HG02642 (cell line): ENCODE measurements around the gene LARP1B.
"Not testable (repeated sequence)": the region's sequence is repeated elsewhere in the genome, so short reads cannot be mapped to it uniquely, and the experiment has no call there.

ENCODE experiments used
- ATAC-seq: cut with Tn5 transposase; IDR thresholded peaks from one replicate; pipeline ENCODE4 v1.9.1; 2021; ENCODE audit warnings: mild to moderate bottlenecking; ENCODE audit not compliant: unreplicated experiment, poor library complexity

LARP1B gene

DNA sequence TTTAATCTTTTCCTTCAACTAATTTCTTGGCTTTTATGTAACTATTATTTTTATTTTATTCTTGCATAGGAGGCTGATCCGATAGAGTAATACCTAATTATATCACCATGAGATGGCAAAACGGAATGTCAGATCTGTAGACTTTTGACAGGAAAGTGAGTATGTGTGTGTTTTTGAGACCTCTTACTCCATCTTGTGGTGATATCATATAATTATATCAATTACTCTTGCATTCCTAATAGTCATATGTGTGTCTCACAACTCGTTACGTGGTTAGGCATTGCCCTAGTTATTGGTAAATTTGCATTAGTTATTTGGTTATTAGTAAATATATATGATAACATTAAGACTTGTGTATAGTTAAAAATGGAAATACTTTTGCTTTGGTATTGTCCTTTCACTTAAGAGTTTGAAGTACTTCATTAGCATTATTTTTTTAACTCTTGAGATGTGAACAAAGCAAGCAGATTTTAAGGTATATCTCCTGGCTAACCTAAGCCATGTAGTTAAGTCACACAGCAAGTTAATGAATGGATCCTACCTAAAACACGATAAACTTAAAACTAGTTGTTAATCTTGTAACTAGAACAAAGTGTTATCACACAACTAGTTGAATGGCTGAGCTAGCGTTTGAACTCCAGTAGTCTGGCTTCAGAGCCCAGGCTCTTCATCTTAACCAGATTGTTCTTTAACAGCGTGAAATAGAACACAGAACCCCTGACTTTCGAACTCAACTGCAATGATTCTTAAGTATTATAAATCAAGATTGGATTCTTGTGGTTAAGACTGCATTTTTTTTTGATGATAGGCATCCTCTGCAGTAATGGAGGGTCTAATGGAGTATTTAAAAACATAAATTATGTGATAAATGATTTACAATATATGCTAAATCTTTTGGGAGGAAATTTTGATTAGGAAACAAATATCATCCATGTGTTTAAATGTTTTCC lies 159.4 kb downstream of the LARP1B start:
- ATAC-seq, result peak; percentile 51

DNA sequence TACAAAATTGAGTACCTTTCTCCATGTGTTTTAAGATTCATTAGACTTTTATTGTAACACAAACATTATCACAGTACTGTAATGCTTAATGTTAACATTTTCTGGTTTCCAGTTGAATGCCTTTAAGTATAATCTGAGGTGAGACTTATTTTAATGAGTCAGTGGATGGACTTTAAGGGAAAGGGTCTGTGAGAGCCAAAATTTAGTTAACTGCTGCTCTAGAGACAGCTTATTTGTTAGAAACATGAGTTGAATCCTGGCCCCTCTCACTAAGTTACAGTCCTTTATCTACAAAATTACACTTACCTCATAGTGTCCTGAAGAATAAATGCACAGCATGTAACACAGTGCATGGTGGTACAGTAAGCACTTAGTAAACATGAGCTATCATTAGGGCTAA lies 160.5 kb downstream of the LARP1B start:
- no peak for ATAC-seq

DNA sequence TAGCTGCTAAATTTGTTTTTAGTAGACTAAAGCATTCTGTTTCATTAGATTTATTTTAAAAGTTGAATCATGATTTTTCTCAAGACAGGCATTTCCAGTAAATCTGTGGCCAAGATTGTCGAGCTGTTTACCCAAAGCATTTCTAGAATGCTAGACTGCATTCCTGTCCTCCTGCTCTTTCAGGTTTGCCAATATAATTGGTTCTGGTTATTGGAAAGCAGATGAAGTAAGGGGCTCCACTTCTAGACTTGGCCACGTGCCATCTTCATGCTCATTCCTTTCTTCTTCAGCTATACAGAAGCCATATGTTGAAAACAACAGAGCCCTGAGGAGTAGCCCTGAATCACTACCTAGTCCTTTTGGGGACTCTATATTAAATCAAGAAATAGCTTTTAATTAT lies 164.0 kb downstream of the LARP1B start:
- no peak for ATAC-seq

DNA sequence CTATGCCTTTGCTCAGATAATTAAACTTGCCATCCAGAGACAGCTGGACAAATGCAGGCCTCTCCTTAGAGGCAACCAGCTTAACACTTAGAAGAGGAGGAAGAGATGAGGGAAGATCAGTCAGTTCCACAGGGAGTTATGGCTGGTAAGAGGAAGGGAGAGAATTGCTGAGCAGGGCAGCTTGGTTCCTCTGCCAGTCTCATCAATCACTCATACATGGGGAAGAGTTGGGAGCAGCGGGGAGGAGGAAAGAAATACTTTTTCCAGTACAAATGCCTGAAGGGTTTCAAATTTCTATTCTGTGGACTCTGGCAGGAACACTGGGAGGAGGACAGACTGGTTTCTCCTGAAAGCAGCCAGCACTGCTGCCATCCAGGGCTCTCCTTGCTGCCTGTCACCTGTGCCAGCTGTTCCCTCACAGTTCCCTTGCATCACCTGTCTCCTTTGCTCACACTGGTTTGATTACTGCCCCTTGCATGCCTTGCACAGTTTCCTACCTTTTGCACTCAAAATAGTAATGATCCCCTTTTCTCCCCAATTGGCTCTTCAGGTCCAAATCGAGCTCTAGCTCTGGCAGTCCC lies 167.0 kb downstream of the LARP1B start:
- no peak for ATAC-seq

DNA sequence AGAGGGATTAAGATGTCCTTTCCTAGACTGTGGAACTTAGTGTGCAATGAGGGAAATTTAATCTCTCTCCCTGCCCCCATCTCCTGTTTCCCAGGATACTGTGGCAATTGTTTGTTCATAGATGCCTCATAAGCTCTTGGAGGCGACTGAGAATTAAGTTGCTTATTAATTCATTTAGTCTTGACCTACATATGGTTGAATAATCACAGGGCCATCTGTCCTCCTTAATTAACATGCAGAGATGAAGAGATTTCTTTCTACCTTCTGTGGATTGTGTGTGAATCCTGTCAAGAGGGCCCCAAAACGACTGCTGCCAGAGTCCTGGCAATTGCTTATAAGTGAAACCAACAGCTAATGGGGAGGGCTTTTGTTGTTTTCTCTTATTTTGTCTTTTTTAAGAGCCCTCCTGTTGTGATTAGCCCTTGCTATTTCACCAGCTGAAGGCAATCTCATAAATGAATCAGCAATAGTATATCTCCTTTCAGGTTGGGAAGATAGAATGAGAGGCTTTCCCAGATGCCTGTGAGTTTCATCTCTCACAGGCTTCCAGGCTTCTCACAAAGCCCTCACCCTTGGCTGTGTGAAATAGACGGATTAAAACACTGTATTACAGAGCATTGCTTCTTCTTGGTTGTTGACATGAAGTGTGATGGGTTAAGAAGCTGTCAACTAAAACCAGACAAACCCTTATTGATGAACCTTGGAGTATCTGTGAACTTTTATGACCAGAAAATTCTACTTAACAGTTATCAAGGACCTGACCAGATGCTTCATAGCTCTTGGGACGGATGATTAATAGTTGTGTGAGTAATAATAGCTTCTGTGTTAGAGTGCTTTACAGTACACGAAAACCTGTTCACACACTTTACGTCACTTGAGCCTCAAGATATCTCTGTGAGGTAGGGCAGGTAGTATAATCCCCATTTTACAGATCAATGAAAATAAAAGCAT lies 168.0 kb downstream of the LARP1B start:
- no peak for ATAC-seq

DNA sequence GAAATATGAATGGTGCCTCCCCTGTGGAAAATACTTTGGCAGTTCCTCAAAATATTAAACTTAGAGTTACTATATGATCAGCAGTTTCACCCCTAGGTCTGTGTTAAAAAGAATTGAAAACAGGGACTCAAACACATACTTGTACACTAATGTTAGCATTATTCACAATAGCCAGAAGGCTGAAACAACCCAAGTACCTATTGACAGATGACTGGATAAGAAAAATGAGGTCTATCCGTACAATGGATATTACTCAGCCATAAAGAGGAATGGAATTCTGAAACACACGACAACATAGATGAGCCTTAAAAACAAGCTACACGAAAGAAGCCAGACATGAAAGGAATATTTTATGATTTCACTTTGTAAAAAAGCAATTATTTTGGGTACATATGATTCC lies 171.6 kb downstream of the LARP1B start:
- no peak for ATAC-seq

DNA sequence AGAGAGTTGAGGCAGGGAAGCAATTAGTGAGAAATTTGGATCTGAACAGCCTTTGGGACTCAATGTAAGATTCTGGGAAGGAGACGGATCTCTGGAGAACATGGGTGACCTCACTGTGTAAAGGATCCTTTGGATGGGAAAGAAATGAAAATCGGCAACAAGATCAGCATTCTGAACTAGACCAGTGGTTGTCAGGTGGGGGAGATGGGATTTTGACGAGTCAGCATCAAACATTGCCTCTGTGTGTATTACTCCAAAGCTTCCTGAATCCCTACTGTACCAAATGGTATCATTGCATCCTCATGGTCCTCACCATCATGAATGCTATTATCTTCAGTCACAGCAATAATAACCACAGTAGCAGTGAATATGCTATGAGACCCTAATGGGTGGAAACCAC lies 173.7 kb downstream of the LARP1B start:
- ATAC-seq, result no peak

DNA sequence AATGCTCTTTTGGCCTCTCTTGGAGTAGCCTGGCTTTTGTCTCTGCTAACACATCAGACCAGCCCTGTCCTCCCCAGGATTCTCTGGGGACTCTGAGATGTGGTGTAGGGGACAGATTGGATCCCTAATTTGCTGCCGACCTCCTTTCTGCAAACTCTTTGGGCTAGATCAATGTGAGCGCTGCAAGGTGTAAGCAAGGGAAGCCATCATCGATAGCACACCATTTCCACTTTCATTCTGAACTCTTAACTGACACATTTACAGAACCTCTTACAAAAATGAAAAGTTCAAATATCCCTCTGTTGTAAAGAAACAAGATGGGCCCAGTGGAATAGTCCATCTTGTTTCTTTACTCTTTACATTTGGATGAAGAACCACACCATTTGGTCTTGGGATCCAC lies 179.9 kb downstream of the LARP1B start:
- no peak for ATAC-seq

DNA sequence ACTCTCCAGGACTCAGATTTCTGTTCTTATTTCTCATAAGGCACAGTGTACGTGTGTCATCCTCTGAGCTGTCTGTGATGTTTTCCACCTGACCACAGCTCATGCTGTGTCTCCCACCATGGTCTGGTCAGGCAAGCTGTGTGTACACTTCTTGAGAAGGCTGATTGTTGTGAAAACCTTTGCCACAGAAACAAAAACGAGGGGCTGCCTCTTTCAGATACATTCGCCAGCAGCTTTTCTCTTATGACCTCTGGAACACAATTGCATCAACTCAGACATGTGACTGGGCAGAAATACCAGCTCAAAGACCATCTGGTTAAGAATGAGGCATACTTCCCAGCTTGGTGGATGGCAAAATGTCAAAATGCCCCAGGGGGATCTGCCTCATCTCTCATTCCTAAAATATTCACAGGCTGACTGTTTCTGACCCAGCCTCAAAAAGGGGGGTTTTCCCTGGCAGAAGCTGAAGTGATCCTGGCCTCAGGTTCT lies 180.4 kb downstream of the LARP1B start:
- ATAC-seq, result no peak

DNA sequence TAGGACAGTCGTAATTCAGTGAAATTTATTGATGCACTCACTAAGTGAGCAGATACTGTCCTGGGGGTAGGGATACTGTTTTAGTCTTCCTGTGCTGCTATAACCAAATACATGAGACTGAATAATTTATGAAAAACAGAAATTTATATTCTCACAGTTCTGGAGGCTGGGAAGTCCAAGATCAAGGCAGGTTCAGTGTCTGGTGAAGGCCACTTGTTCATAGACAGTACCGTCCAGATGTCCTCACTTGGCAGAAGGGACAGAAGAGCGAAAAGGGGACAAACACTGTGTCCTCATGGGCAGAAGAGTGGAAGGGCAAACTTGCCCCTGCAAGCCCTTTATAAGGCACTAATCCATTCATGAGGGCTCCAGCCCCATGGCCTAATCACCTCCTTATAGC lies 180.9 kb downstream of the LARP1B start:
- ATAC-seq, result no peak

DNA sequence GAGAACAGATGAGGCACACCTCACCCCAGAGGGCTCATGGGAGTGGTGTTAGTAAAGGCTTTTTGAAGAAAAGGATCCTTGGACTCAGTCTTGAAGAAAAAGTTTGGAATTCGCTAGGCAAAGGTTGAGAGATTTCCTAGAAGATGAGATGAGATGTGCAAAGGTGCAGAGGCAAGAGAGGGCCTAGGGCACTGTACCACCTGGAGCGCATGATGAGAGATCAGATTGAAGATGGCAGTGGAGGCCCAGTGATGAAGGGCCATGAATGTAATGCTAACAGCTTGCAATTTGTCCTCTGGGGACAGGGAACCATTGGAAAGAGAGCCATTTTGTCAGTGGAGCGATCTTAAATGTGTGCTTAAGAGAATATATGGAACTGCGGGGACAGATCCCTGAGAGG lies 181.5 kb downstream of the LARP1B start:
- no peak for ATAC-seq

DNA sequence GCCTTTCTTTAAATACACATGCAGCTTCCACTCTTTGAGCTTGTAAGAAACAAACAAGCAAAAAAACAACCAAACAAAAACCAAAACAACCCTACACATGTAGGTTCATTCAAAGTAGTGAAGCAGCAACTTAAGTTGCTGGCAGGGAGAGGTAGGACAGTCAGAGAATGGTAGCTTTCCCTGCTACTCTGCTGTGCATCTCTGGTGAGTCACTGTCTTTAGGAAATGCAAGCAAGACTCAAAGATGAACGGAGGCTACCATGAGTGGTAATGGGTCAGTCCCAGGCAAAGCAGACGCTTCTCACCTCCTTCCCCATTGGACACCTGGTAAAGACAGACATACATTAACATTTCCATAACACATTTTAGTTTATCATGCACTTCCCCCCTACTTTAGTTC lies 183.3 kb downstream of the LARP1B start:
- ATAC-seq, result no peak

DNA sequence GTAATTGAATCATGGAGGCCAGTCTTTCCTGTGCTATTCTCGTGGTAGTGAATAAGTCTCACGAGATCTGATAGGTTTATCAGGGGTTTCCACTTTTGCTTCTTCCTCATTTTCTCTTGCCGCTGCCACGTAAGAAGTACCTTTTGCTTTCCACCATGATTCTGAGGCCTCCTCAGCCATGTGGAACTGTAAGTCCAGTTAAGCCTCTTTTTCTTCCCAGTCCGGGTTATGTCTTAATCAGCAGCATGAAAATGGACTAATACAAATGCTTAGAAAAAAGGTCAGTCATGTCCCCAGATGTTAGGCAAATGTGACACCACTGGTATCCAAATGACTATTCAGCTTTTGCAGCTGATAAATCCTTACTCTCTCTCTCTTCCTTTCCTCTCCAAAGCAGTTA lies 184.3 kb downstream of the LARP1B start:
- ATAC-seq, result not testable (repeated sequence)

DNA sequence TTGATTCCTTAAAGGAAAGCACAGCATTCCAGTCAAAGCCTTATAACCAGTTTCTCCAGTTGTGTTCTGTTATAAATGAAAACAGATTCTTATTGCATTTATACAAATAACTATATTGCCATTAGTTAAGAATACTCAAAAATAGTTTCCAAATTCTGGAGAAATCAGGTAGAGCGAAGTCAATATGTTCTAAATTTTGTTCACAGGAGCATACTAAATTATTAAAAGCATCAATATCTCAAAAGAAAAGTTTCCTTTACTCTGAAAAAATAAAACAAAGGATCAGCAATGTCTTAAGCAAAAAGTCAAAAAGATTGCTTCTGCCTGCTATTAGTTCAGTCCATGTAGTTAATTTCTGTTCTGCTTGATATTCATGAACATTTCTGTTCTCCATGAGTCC lies 186.8 kb downstream of the LARP1B start:
- no peak for ATAC-seq

DNA sequence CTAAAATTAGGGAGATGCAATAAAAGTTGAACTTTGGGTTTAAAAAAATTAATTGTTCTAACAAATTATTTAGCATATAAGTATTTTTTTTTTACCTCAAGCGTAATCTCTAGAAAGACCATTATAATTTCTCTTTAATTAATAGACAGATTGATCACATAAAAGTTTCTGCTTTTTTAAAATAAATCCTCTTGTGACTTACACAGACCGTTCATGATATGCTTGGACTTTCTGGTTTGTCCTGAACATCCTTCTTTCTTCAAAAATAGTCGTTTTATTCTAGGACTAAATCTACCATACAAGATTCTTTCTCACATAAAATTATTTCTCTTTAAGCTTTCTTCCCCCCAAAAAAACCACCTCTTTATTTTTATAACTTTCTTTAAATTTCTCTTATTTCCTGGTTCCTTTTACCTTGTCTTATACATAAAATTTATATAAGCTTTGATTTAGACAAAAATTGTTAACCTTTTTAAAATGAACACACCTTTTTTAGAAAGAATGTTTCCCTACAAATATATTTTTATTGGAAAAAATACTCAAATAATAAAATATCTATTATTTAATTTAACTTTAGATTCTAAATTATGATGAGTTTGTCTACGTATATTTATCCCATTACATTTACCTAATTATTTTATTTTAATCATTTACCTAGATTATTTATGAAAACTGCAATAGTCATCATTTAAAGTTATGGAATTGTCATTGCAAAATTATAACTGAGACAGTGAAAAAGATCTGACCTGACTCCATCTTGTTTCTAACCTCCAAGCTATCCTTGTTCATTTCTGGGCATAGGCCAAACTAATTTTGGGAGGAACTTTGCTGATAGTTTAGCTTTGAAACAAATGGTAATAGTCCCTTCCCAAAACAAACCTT lies 188.9 kb downstream of the LARP1B start:
- ATAC-seq, result no peak

DNA sequence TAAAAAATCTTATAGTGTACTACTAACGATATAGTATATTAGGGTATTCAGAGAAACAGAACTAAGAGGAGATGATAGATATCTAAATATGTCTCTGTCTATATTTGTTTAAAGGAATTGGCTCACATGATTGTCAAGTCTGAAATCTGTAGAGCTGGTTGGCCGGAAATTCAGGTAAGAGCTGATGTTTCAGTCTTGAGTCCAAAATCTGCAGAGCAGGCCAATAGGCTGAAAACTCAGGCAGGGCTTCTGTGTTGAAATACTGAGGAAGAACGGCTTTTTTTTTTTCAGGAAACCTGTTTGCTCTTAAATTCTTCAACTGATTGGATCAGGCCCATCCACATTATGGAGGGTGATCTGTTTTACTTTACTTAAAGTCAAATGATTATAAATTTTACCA lies 194.8 kb downstream of the LARP1B start:
- ATAC-seq, result no peak

DNA sequence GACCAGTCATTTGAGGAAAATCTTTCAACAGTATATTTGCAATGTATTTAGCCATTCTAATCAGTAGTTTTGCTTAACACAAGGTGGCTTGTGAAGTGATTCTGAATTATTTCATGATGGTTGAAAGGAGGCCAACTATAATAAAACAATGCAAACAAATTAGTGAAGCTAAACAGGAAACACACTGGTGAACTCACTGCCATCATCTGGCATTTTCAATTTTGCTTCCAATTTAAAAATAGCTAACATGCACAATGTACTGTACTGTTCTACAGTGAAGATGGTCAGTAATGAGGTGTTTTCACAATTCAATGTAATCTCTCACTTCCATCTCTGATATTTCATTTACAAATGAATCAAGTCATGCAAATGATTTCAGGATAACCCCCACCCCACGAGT lies 195.4 kb downstream of the LARP1B start:
- ATAC-seq, result no peak

DNA sequence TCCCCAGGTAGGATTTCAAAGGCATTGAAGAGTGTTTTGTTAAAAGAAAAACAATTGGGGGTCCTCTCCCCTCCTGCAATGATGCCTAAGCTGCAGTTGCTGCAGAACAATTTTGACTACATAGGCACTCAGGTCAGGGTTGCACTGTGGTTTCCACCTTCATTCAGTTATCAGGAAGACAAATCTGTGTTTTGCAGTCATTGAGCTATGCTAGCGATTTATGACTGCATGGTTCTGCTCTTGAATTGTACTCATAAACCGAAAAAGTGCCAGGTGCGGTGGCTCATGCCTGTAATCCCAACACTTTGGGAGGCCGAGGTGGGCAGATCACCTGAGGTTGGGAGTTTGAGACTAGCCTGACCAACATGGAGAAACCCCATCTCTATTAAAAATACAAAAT lies 197.1 kb downstream of the LARP1B start:
- not testable (repeated sequence) for ATAC-seq

DNA sequence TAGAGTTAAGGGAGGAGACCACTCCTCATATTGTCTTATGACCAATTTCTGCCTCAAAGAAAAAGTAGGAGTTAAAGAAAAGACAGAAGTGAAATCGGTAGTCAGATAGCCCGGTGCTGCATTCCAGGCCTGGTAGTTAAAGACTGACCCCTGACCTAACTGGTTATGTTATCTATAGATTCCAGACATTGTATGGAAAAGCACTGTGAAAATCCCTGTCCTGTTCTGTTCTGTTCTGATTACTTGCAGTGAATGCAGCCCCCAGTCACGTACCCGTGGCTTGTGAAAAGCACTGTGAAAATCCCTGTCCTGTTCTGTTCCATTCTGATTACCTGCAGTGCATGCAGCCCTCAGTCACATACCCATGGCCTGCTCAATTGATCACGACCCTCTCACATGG lies 198.8 kb downstream of the LARP1B start:
- ATAC-seq, result not testable (repeated sequence)
